Stimulated activated CD4-positive, alpha-beta T cell treated with anti-CD3 and anti-CD28 coated beads, Interleukin-12 subunit alpha, Interleukin-12 subunit beta, amount 100 ng/mL, for 4 hours (primary cell): ENCODE measurements around the gene SUGT1.

Experiments
- DNase-seq: peaks from one replicate; pipeline ENCODE4 v3.0.0-alpha.2; 2020

Gene SUGT1

GRCh38 chr13:52739468-52740071 is 86.9 kb downstream of the SUGT1 start, which contains the start of gene CNMD:
CNMD (minus strand) TSS chr13:52739820; CDS start chr13:52739701, 119 bp downstream.
- DNase-seq: no peak

GRCh38 chr13:52743569-52743968 is 90.9 kb downstream of the SUGT1 start:
- no peak for DNase-seq

- no peak for DNase-seq
These were observed 91.4 kb downstream of the SUGT1 start for GRCh38 chr13:52743988-52744387.

- no peak for DNase-seq
These were observed 92.3 kb downstream of the SUGT1 start for GRCh38 chr13:52744842-52745375.

GRCh38 chr13:52746141-52746540 is 93.5 kb downstream of the SUGT1 start:
- no peak for DNase-seq

- no peak for DNase-seq
These were observed 96.8 kb downstream of the SUGT1 start for GRCh38 chr13:52749419-52749818.
